Measurements from ENCODE around the gene ZNF688. TPM values are rescaled to one million over a fixed set of nuclear protein-coding genes. Genes with fewer than 3 reads are reported as not detected.
"Not testable (repeated sequence)": the region's sequence is repeated elsewhere in the genome, so short reads cannot be mapped to it uniquely, and the experiment has no call there.

ZNF688 gene
- total and polyA plus RNA-seq, 12 donors = 6.3 to 23.8 (median 12.4) TPM

GRCh38 chr16:30543067-30543466 lies 28.4 kb downstream of the ZNF688 start:
- 81 to 82% methylated on average over 5 of the region's 5 CpGs for WGBS, 2 donors
- Histone ChIP-seq H3K4me1 (peaks cover 6 to 39% (median 30%) of the 10 kb centered on the region in 9 donors), H3K36me3 (no peaks in the 10 kb centered on the region), H3K27ac (no peak overlapping the region), H3K9me3 (no peaks in the 10 kb centered on the region), H3K27me3 (no peaks in the 10 kb centered on the region), H3K4me3 (no peak overlapping the region)
- ATAC-seq (no peak), DNase-seq (no peak)
- intact Hi-C loops (cut with DNase I) = no loop called here
- TF ChIP-seq, protein P1, sequence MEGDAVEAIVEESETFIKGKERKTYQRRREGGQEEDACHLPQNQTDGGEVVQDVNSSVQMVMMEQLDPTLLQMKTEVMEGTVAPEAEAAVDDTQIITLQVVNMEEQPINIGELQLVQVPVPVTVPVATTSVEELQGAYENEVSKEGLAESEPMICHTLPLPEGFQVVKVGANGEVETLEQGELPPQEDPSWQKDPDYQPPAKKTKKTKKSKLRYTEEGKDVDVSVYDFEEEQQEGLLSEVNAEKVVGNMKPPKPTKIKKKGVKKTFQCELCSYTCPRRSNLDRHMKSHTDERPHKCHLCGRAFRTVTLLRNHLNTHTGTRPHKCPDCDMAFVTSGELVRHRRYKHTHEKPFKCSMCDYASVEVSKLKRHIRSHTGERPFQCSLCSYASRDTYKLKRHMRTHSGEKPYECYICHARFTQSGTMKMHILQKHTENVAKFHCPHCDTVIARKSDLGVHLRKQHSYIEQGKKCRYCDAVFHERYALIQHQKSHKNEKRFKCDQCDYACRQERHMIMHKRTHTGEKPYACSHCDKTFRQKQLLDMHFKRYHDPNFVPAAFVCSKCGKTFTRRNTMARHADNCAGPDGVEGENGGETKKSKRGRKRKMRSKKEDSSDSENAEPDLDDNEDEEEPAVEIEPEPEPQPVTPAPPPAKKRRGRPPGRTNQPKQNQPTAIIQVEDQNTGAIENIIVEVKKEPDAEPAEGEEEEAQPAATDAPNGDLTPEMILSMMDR (IDR thresholded peaks at IDR 0.05) = no peak

GRCh38 chr16:30541502-30542329 lies 29.8 kb downstream of the ZNF688 start:
- Histone ChIP-seq H3K27me3 (no peaks in the 10 kb centered on the region), H3K4me3 (no peak overlapping the region), H3K27ac (peak overlapping the region in 7 of 10 donors; percentile 42 to 82 (median 58)), H3K4me1 (peaks cover 6 to 39% (median 30%) of the 10 kb centered on the region in 9 donors), H3K9me3 (no peaks in the 10 kb centered on the region), H3K36me3 (no peaks in the 10 kb centered on the region)
- peak in 1 of 2 donors; percentile 54 for DNase-seq
- intact Hi-C loops (cut with DNase I) = no loop called here
- peak in 5 of 8 donors; percentile 14 to 53 (median 45) for ATAC-seq
- WGBS, 2 donors = 45 to 47% methylated on average over 10 of the region's 10 CpGs
- TF ChIP-seq, protein P1 (IDR thresholded peaks at IDR 0.05) = no peak

DNA sequence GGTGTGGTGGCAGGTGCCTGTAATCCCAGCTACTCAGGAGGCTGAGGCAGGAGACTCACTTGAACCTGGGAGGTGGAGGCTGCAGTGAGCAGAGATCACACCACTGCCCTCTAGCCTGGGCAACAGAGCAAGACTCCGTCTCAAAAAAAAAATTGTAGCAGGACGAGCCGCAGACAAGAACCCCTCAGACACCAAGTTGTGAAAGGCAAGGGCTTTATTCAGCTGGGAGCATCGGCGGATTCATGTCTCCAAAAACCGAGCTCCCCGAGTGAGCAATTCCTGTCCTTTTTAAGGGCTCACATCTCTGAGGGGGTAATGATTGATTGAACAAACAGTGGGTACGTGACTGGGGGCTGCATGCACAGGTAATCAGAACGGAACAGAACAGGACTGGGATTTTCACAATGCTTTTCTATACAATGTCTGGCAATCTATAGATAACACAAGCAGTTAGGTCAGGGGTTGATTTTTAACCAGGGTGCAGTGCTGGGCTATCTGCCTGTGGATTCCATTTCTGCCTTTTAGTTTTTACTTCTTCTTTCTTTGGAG lies 30.5 kb downstream of the ZNF688 start:
- H3K27me3 ChIP-seq; H3K4me3 ChIP-seq; H3K9me3 ChIP-seq; DNase-seq; intact Hi-C loops (cut with DNase I); H3K36me3 ChIP-seq; ATAC-seq: not testable (repeated sequence)
- Histone ChIP-seq H3K4me1 (peaks cover 6 to 46% (median 31%) of the 10 kb centered on the region in 9 donors), H3K27ac (peak overlapping the region in 7 of 10 donors; percentile 42 to 82 (median 58))
- 68% methylated on average over 9 of the region's 9 CpGs for WGBS, 2 donors

- WGBS, 2 donors = 85 to 91% methylated on average over 13 of the region's 13 CpGs
- DNase-seq, H3K27me3 ChIP-seq, H3K4me3 ChIP-seq, H3K9me3 ChIP-seq, ATAC-seq, H3K36me3 ChIP-seq: not testable (repeated sequence)
- Histone ChIP-seq H3K27ac (peak overlapping the region; percentile 32 to 82 (median 80)), H3K4me1 (peaks cover 6 to 56% (median 38%) of the 10 kb centered on the region in 9 donors)
- intact Hi-C loops (cut with DNase I) = loop anchor here in 3 of 10 donors (2.0 to 10.0 kb wide), 4 partner anchors 13 to 475 kb away; partner anchors contain the start of genes ZNF785 (in 2 of the 3), ALDOA (in 1 of the 3) and ZNF689 (in 1 of the 3)
Observed at GRCh38 chr16:30539986-30540526, 31.5 kb downstream of the ZNF688 start.

All from heart right ventricle (tissue), 16 donors.